Dermis microvascular lymphatic vessel endothelial cell (primary cell): ENCODE measurements around the gene DNAL4. TPM values are rescaled to one million over a fixed set of nuclear protein-coding genes. Genes with fewer than 3 reads are reported as not detected.
A peak's percentile ranks its signal among the peaks of the same experiment; 100 is the strongest.

Experiments used
- DNase-seq, 2 donors: peaks; one replicate each; pipeline versions ENCODE4 v3.0.0 to v3.0.0-alpha.2; 2010; ENCODE audit warnings: low read depth in 2 of 2
- total RNA-seq: library from RNA; depleted of rRNA; stranded (reverse); fragments of >200 nt; gene quantifications from 2 replicates; pipeline ENCODE4 v1.2.1, GENCODE V29; 2014

Gene DNAL4
- total RNA-seq, 1 donor from 2014 or later = 11.8 TPM

DNA sequence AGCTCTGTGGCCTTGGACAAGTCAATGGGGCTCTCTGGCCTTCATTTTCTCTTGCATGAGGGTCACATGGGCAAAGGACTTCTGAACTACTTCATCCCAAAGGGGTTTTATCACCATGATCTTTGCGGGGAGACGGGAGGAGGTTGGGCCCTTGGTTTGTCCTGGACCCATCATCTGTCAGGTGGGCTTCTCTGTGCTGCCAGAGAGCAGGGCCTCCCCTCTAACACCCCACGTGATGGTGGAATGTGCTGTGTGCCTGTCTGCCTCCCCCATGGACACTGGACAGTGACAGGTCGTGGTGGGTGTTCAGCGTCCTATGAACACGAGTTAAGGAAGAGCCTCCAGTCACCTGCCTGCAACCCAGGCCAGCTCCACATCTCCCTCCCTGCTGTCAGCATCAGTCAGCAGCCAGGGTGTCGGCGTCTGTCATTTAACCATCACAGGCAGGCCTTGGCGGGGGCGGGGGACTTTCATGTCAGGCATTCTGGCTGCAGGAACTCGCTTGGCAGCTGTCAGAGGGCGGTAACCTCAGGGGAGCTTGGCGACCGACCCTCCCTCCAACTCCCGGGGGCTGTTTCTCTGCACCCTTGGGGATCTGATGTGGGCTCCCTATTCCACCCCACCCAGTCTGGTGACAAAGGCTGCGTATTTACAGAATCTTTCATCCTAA, 35.5 kb downstream of the DNAL4 start:
- DNase-seq = no peak

DNA sequence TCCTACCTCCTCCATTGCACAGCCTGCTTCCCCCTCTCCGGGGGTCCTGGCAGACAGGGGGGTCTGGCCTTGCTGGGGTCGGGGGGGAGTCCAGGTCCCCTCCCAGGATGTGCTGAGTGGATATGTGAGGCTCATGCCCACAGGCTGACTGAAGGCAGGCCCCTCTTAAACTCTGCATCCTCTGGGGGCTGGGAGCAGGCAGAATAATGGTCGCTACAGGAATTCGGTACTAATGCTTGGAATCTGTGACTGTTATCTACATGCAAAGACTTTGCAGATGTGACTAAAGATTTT, 36.5 kb downstream of the DNAL4 start:
- no peak for DNase-seq

DNA sequence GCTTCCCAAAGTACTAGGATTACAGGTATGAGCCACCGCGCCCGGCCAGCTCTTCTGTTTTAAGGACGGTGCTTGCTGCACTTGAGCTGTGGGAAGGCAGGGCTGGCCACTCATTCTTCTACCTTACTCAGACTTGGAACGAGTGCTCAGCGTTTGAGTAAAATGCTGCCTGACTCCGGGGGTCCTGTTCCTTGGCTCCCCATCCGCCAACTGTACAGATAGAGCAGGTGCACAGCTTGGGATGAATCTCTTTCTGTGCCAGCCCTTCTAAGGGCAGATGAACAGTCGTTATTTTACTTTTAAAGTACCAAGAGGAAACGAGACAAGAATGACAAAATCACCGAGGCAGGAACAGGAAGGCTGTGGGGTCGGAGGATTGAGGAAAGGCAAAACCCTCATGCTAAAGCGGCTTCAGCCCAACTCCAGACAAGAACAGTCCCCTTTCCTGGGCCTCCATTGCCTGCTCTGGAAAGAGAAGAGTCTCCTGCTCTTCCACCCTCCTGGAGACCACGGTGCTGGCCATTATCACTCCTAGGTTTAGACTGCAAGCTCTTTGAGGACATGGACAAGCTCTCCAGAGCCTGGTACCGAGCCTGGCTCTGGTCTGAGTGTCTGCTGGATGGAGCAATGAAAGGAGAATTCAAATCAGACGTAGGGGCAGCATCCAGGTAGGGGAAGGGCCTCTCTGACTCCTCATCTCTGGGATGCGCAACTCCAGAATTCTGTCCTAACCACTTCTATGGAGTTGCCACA, 37.1 kb downstream of the DNAL4 start:
- no peak for DNase-seq

DNA sequence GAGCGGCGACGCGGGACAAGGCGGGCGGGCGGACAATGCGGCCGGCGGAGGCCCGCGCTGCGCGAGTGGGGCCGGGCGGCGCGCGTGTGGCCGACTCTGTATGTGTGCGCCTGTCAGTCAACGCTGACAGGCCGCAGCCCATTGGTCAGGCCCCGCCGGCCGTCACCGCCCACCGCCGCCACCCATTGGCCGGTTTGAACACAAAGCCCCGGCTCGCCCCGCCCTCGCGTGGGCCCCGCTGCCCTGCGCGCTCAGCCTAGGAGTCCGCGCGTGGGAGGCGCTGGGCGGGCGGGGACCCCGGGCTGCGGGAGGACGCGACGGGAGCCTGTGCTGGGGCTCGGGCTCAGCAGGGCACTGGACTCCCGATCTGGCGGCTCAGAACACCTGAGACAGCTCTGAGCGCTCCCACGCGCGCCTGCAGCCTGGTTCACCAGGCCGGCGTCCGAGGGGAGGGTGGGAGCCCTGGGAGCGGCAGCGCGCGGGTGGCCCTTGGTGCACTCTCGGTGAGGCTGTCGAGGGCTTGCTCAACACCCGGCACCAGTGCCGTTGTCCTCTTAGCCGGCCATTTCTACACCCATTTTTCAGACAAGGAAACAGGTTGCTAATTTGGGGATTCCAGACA, 37.9 kb downstream of the DNAL4 start, which contains the start of gene SUN2:
Gene SUN2, minus strand, starts transcription at position 88 of the 622 bp plus-strand sequence. CDS start 3,370 bp downstream, outside the sequence.
- DNase-seq = peak; percentile 65 to 90

DNA sequence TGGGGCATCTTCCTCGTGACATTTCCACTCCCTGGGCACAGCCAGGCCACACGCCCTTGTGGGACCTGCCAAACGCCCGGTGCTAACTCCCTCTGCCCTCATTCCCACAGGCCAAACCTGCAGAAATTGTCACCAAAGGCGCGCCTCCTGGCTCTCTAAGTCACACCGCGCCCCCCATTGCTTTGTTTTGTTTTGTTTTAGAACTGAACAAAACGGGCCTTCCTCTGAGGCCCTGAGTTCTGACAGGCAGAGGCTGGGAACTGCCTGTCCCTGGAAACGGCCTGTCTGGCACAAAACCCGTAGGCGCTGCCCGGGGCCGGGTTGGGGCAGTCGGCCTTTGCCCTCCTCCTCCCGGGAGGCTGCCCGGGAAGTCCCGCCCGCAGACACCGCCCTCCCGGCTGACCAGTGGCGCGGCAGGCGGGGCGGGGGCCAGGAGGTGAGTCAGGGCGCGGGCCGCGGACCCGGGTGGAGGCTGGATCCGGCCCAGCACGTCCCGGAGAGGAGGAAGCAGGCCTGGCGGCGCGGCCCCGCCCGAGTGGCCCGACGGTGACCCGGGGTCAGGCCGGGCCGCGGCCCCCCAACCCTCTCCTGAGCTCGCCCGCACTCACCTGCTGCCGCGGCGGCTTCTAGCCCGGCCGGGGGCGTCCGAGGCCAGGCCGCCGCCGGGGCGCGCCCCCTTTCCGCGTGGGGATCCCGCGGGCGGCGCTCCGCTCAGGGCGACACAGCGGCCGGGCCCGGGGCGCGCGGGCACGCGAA, 38.6 kb downstream of the DNAL4 start:
- peak; percentile 50 to 79 for DNase-seq

DNA sequence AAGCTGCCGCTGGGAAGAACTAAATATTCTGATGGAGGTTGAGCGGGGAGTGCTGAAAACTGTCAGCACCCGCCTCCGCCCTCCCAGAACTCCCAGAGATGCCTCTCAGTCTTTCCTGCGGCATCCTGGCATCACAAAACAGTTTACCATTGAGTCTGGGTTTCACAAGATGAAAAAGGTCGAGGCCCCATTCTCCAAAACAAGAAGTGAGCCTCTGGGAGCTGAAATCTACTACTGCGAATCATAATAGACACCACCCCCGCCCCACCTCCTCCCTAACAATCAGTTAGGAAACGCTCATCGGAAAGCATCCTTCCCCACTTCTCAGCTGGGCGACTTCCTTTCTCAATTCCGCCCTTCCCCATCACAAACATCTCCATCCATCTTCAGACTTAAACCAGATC, 39.2 kb downstream of the DNAL4 start:
- peak in 1 of 2 donors; percentile 31 for DNase-seq

DNA sequence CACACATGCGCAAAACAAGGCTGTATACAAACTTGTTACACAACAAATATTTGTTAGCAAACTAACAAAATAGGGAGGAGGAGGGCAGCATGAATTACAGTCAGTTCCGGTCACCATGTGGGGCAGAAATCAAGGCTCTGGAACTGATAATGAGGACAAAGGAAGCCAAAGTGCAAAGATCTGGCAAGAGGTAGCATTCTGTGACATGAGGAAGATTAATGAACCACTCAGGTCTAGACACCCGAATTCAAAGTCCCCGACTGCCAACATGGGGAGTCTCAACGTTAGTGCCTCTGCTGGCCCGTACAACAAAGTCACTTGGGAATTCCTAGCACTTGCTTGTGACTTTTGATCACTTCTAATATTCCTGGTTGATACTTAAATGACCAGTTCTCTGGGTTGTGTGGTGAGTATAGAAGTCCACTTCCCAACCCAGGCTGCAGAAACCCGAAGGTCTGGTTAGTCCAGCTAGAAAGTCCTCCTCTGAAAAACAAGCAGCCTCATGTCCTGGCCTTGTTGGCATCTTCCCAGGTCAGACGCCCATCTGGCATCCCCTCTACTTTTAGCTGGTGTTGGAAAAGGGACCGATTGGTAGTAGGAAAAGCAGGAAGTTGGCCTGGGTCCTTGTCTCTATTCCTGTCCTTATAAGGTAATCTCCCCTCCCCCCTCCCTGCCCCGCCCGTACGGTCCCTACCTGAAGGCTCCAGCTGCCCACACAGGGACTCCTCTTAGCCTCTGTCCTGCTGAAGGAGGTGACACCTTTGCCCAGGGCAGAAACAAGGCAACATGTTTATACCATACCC, 39.8 kb downstream of the DNAL4 start:
- DNase-seq = peak; percentile 53 to 58

DNA sequence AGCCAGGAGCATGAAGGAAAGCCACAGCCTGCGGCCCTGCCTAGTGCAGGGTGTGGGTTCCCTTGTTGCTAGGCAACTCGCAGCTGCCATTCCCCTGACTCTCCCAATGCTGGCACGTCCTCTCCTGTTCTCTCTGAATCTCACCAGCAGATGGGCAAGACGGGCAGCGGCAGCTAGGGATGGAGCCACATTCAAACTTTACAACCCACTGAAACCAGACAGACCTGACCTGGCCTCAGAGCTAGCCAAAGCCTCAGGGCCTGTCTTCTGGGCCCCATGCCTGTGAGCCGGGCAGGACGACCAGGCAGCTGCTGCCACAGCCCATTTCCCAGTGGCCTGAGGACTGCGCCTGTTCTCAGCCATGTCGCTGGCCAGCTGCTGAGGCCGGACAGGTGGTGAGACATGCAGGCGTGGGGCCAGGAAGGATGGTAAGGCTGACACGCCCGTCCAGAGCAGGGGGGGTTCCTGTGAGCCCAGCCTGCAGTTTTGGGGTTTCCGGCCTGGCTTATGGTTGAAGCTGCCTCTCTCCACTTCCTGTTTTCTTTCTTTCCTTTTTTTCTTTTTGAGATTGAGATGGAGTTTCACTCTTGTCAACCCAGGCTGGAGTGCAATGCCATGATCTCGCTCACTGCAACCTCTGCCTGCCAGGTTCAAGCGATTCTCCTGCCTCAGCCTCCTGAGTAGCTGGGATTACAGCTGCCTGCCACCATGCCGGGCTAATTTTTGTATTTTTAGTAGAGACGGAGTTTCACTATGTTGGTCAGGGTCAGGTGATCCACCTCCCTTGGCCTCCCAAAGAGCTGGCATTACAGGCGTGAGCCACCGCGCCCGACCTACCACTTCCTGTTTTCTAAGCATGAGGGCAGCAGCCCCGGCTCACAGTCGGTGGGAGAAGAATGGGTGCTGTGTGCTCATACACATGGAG, 42.3 kb downstream of the DNAL4 start:
- peak in 1 of 2 donors; percentile 37 for DNase-seq

DNA sequence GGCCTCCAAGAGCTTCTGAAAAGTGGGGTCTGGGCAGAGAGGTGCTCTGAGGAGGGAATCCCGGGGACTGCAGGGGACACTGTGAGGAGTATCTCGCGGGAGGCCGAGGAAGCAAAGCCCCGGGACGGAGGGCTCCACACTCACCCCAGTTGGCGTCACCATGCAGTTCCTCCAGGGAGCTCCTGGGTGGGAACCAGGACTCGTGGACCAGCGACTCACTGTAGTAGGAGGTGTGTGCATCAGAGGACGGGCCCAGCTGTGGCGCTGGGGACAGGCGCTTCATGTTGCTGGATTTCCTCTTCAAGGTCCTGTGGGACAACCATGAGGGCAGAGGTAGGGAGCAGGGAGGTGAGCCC, 42.9 kb downstream of the DNAL4 start:
- DNase-seq = no peak

DNA sequence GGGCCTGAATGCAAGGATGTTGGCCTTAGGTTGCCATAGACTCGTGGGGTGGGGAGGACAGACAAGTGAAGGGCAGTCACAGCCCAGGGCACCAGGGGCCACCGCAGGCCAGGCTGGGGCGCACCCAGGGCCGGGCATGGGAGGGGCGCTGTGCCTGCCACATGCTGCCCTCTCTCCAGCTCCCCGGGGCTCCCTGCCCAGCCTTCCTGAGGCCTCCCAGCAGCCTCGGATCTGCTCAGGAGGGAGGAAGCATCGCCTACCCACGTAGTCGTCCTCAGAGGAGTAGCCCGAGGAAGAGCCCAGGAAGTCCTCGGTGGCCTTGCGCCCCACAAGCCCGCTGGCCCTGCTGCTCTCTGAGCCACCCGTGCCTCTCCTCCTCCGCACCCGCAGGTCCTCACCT, 43.3 kb downstream of the DNAL4 start:
- no peak for DNase-seq

DNA sequence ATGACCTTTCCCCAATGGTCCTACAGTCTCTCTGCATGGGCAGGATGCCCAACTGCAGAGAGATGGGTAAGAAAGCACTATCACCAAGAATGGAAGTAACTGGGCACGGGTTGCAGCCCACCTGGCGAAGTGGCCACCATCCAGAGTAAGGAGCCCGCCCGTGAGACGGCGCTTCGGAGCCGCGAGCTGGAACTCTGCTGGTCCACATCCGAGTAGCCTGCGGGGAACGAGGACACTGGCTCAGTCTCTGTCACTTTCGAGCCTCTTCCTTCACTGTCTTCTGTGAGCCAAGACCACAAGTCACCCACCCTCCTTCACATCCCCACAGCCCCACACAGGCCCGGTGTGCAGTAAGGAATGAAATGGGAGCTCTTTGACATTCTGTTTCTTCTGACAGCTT, 43.8 kb downstream of the DNAL4 start:
- no peak for DNase-seq

DNA sequence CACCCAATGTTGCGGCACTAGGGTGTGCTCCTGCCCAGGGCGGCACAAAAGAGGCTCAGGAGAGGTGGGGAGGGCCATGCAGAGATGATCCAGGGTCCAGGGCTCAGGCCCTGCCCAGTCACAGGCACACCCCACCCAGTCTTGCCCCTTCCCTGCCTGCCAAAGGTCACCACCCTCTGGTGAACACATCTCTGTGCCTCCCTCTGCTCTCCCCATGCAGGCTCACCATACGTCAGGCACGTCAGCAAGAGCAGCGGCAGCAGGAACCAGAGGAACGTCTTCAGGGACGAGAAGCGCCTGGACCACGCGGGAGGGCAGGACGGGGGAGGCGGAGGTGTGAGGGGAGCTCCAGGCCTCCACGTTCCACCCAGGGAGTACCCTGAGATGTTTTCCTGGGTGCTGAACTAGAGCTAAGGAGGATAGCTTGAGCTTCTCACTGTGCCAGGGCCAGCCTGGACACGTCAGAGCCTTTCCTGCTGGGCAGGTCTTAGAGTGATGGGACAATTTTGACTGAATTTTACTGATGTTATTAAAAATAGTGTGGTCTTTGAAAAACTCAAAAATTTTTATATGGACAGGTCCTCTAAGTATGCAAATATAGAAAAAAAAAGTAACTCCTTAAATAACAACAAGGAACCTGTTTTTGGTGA, 45.3 kb downstream of the DNAL4 start:
- no peak for DNase-seq

DNA sequence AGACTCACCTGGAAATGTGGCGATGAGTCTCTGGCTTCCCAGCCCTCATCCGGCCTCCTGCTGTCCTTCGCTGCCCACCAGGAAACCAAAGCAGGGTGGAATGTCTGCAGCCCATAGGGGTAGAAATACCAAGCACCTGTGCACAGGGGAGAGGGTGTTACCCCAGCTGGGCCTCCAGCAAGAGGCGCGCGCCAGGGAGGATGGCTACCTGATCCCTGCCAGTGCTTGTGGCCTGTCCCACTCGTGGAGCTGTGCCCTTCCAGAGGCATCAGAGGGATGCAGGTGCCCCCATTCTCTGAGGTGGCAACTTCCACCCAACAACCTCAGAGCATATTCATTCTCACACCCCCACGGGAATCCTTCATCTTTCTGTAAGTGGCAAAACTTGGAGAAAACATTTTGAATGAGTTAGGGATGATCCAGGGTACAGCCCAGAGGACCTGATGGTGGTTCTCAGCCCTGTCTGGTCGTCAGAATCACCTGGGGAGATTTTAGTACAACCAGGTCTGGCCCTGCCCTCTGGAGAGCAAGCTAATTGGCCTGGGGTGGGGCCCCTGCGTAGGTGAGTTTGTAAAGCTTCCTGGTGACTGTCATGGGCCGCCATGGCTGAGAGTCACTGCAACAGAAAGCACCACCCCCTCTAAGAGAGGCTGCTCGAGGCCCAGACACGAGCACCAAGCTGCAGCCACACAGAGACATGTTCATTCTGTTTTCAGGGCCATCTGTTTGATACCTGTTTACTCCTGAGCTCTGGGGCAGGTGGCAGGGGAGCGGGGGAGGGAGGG, 48.1 kb downstream of the DNAL4 start:
- DNase-seq = no peak

DNA sequence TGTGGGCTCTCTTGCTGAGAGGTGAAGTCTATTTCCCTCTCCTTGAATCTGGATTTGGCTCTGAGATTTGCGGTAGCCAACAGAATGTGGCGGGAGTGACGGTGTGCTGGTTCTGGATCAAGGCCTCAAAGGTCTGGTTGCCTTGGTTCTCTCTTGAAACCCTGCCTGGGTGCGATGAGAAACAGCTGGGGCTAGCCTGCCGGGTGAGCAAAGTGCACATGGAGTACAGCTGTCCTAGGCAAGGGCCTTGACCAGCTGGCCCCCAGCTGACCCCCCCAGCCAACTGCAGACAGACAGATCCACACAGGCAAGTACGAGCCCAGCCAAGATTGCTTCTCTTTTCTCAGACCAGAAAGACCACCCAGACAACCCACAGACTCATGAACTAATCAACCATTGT, 49.0 kb downstream of the DNAL4 start:
- DNase-seq = no peak

DNA sequence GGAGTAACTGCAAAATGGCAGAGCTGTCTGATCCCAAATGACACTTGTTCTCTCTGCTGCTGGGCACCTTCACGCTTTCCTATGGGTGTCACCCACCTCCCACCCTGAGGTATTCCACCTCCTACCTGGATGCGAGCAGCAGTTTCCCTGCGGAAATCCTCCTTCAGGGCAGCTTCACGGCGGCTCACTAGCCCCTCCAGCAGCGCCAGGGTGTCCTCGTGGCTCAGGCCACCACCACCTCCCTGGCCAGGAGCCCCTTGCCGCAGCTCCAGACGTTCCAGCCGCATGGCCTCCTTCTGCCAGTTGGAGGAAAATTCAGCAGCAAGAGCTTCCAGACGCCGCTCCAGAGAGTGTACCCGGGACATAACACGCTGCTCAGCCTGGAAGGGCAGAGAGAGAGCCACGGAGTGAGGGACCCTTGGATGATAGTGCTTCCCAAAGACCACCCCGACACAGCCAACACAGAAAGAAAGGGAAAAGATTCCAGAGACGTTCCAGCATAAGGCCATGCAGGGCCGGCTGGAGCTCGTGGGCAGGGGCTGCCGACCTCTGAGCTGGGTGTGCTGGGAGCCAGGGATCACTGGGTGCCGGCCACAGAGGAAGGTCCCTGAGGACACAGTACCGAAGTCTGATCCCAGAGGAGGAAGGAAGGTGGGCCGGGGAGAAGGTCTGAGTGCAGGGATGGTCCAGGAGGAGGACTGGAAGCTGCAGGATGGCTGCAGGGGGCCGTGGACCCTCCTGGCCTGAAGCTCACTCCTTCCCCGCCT, 51.6 kb downstream of the DNAL4 start:
- no peak for DNase-seq

DNA sequence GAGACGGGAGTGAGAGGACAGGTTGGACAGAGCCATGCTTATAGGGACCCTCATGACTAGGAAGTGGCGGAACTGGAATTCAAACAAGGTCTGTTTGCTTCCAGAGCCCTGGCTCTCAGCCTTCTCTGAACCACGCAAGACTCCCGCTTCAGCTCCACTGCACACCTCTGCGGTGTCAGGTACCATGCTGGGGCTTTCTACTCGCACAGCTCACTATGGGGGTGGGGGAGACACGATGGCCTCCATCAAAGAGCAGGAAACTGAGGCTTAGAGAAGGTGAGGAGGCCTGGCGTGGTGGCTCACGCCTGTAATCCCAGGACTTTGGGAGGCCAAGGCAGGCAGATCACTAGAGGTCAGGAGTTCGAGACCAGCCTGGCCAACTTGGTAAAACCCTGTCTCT, 52.4 kb downstream of the DNAL4 start:
- DNase-seq = no peak

DNA sequence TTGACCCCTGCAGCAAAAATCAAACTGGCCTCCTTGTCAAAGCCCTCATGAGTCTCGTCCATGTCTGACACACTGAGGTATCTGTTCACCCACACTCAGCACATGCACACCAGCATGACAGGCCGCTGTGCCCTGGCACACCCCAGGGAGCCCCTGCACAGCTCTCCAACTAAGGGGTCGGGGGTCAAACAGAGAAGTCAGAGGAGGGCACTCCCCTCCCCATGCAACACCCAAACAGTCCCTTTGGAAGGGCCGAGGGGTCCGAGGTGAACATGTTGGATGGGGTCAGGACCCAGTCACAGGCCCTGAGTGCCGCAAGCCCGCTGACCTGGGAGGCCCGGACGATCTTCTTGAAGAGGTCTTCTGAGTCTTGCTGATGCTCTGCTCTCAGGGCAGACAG, 52.8 kb downstream of the DNAL4 start:
- DNase-seq = no peak

DNA sequence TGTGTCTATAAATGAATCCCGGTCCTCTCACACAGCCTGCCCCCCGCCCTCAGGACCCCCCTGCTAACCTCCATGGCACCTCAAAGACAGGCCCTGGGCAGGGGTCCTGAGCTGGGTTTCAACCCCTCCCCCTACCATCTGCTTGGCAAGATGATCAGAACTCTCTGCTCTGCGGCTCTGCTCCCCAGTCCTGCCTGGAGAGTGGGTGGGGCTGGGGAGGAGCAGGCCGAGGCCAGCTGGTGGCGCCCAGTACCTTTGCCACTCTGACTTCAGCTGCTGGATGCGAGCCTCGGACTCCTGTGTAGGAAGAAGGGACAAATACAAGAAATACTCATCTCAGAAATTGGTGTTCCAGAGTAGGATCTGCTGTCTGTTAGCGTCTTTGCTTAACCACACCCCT, 53.2 kb downstream of the DNAL4 start:
- DNase-seq = no peak
